ENCODE results near the gene CNPY2.
"Not testable (repeated sequence)": the region's sequence is repeated elsewhere in the genome, so short reads cannot be mapped to it uniquely, and the experiment has no call there.

Gene CNPY2

GRCh38 chr12:56333679-56334489, 18.1 kb upstream of the CNPY2 start, which contains the start of gene PAN2:
PAN2 (minus strand) TSS chr12:56334000; CDS start chr12:56333094, 906 bp downstream.
- DNase-seq (ENCODE audit: low read depth in 3 of 3), result peak; percentile 85 to 94 (median 88)

- no peak for DNase-seq (ENCODE audit: low read depth in 3 of 3)
Measured at GRCh38 chr12:56333197-56333678, 17.4 kb upstream of the CNPY2 start.

DNA sequence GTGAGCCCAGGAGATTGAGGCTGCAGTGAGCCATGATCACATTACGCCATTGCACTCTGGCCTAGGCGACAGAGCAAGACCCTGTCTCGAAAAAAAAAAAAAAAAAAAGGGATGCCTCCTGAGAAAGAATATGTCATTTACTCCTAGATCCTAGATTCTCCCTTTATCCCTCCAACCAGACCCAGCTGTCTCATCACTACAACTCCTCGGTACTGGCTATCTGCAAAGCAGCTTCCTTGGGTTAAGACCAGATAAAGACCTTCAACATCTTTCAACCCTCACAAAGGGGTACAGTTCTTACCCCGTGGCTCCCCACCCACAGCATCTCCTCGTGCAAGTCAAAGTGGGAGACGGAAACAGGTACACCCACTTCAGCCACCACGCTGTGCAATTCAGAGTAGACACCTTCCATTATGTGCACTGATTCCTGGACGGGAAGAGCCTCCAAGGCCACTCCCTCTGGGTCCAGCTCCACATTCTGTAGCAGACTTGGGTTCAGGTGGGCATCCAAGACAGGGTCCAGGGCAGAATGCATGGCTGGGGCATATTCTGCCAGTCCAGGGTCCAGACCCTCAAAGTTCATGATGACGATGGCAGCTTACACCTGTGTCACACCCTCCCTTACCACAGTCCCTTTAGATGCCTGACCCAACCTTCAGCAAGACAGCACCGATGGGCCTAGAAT, 16.9 kb upstream of the CNPY2 start:
- DNase-seq (ENCODE audit: low read depth in 3 of 3), result no peak

DNA sequence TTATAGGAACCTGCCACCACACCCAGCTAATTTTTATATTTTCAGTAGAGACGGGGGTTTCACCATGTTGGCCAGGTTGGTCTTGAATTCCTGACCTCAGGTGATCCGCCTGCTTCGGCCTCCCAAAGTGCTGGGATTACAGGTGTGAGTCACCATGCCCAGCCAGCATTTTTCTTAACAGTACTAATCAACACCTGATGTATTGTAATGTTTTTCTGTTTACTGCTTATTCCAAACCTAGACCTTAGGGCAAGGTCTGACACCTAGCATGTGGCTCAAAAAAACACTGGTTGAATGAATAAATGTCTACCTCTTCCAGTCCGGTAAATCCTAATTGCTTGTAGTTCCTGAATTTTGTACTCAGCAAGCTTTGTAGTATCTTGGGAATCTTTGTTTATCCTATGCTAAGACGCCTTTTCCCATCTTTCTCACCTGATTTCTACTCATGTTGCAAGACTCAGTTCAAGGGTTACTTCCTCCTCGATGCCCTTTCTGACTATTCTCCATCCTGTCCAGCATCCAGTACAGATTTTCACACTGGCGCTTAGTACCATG, 15.2 kb upstream of the CNPY2 start:
- DNase-seq (ENCODE audit: low read depth in 3 of 3), result no peak

DNA sequence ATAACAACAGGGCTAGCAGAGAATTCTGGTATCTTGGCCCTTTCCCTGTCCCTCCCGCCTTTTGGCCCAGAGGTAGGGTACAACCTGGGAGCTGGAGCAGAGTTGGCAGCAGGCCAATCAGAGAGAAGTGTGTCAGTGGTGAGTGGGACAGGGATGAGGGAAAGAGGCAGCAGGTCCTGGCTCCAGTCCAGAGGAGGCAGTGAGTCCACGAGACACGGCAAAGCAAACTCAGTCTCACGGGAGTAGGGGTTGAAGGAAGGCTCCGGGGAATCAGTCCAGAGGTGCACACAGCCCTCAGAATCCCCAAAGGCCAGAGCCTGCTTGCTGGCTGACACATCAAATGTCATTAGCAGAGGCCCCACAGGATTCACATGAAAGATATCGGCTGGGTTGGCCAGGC, 10.7 kb upstream of the CNPY2 start:
- DNase-seq (ENCODE audit: low read depth in 3 of 3), result no peak

GRCh38 chr12:56326126-56326525, 10.3 kb upstream of the CNPY2 start:
- no peak for DNase-seq (ENCODE audit: low read depth in 3 of 3)

DNA sequence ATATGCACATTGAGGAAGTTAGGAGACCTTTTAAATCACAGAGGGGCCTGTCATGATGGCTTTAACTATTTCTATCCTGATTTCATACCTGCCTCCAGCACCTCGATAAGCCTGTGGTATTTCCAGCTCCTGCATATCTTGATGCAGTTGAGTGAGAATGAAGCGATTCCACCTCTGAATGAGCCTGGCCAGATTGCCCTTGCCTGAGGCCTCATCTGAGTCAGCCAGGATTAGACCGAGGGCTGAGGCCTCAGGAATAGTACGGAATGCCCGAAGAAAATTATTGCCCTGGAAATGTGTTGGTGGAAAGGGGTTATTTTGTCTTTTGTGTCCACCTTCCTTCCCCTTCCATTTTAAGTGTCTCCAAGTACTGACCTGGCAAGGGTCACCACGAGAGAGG, 8.4 kb upstream of the CNPY2 start:
- no peak for DNase-seq (ENCODE audit: low read depth in 3 of 3)

GRCh38 chr12:56321610-56322009, 5.8 kb upstream of the CNPY2 start:
- not testable (repeated sequence) for DNase-seq (ENCODE audit: low read depth in 3 of 3)

DNA sequence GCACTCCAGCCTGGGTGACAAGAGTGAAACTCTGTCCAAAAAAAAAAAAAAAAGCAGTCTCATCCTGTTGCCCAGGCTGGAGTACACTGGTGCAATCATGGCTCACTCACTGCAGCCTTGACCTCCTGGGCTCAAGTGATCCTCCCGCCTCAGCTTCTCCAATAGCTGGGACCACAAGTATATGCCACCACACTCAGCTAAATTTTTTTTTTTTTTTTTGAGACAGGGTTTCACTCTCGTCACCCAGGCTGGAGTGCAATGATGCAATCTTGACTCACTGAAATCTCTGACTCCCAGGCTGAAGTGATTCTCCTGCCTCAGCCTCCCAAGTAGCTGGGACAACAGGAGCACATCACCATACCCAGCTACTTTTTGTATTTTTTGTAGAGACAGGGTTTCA, 5.2 kb upstream of the CNPY2 start:
- no peak for DNase-seq (ENCODE audit: low read depth in 3 of 3)

GRCh38 chr12:56317675-56318074, 1.9 kb upstream of the CNPY2 start:
- no peak for DNase-seq (ENCODE audit: low read depth in 3 of 3)

DNA sequence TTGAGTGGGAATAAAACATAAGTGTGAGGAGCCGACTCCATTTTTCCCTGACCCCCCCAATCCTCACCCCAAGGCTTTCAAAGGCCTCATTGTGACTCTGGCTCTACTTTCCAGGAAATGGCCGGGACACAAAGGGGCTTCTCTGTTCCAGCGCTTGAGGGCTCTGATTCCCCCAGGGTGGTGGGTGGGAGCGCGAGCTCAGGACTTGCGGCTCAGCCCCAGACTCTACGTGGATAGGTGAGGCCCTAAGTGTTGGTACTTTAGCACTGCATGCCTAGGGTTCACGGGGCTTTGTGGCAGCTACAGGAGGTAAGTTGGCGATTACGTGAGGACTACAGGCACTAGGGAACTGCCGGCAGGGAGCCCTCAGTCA, 553 bp downstream of the CNPY2 start:
- no peak for DNase-seq (ENCODE audit: low read depth in 3 of 3)

DNA sequence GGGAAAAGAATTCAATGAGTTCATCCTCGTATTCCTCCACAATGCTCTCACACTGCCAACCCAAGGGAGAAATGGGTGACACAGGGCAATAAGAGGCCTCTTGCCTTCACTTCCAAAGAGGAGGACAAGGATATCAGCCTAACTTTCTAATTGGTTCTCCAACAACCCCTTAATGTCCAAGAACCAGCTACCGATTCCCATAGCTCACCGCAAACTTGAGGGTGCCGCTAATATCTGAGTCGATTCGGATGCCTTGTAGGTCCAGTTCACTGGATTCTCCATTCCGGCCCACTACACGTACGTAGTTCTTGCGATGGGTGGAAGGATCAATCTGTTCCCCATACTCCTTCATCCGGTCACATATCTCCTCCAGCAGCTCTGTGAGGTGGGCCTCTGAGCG, 4.8 kb downstream of the CNPY2 start:
- DNase-seq (ENCODE audit: low read depth in 3 of 3), result no peak

GRCh38 chr12:56308714-56309113, 7.1 kb downstream of the CNPY2 start:
- DNase-seq (ENCODE audit: low read depth in 3 of 3), result no peak

DNA sequence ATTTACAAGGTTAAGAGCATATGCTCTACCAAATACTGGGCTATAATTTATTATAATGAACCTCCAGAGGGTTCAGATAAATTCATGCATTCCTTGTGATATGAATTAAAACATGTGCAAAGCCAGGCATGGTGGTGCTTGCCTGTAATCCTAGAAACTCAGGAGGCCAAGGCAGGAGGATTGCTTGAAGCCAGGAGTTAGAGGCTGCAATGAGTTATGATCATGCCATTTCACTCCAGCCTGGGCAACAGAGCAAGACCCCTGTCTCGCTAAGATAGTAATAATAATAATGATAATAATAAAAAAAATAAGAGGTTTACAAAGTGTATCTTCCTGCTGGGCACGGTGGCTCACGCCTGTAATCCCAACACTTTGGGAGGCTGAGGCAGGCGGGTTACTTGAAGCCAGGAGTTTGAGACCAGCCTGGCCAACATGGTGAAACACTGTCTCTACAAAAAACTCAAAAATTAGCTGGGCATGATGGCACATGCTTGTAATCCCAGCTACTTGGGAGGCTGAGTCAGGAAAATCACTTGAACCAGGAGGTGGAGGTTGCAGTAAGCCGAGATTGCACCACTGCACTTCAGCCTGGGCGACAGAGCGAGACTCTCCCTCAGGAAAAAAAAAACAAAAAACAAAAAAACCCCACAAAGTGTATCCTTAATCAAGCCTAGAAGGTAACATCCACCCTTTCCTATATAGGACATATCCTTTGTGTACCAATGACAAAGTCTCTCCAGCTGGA, 8.4 kb downstream of the CNPY2 start:
- no peak for DNase-seq (ENCODE audit: low read depth in 3 of 3)

DNA sequence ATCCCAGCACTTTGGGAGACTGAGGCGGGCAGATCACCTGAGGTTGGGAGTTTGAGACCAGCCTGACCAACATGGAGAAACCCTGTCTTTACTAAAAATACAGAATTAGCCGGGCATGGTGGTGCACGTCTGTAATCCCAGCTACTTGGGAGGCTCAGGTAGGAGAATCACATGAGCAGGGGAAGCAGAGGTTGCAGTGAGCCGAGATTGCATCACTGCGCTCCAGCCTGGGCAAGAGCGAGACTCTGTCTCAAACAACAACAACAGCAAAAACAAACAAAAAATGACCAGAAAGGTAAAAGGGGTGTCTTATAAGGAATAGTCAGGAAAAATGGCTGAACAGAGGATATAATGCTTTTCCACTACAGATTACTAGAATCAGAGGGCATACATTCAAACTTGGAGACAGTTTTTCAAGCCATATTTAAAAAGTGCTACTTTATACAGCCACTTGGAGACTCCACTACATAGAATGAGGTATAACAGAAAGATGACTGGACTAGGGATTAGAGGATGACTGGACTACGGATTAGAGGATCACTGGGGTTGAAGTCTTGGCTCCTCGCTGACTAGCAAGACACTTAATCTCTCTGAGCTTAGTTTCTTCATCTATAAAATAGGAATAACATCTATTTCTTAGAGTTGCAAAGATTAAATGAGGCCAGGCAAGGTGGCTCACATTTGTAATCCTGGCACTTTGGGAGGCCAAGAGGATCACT, 10.8 kb downstream of the CNPY2 start:
- DNase-seq (ENCODE audit: low read depth in 3 of 3), result no peak

GRCh38 chr12:56304276-56304675, 11.5 kb downstream of the CNPY2 start:
- no peak for DNase-seq (ENCODE audit: low read depth in 3 of 3)

- DNase-seq (ENCODE audit: low read depth in 3 of 3), result no peak
Measured at GRCh38 chr12:56300644-56301464, 14.9 kb downstream of the CNPY2 start.

GRCh38 chr12:56299853-56300643, 15.7 kb downstream of the CNPY2 start, which contains the start of gene CS:
CS (minus strand) TSS chr12:56300330; CDS start chr12:56300201, 129 bp downstream.
- peak; percentile 96 to 98 (median 97) for DNase-seq (ENCODE audit: low read depth in 3 of 3)

DNA sequence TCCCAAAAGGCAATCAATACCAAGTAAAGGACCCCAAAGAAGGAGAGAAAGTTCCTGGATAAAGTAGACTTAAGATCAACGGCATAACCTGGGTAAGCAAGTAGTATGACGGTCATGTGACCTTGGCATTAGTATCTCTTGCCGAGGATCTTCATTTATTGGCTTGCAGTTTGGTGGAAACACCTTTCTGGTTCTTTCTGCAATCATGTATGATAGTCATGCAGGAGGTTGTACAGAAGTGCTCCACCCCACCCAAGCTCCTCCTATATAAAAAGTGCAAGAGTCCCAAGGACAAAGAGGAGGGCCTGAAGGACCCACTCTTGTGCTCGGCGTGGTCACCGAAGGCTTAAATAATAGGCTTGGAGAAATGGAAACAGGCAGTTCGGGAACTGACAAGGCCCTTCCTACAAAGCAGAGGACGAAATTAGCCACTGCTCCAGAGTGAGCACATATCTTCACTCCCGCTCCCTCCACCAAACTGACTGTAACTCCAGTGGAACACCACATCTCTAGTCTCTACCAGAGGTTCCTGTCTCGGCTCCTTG, 16.4 kb downstream of the CNPY2 start:
- DNase-seq (ENCODE audit: low read depth in 3 of 3), result peak in 1 of 3 experiments; percentile 9

Data from stimulated activated CD4-positive, alpha-beta T cell treated with anti-CD3 and anti-CD28 coated beads, TNF-alpha, amount 100 ng/mL, for 24 hours (primary cell).